ENCODE data around the gene POLD1.
"Not testable (repeated sequence)": the region's sequence is repeated elsewhere in the genome, so short reads cannot be mapped to it uniquely, and the experiment has no call there.

The POLD1 gene

DNA sequence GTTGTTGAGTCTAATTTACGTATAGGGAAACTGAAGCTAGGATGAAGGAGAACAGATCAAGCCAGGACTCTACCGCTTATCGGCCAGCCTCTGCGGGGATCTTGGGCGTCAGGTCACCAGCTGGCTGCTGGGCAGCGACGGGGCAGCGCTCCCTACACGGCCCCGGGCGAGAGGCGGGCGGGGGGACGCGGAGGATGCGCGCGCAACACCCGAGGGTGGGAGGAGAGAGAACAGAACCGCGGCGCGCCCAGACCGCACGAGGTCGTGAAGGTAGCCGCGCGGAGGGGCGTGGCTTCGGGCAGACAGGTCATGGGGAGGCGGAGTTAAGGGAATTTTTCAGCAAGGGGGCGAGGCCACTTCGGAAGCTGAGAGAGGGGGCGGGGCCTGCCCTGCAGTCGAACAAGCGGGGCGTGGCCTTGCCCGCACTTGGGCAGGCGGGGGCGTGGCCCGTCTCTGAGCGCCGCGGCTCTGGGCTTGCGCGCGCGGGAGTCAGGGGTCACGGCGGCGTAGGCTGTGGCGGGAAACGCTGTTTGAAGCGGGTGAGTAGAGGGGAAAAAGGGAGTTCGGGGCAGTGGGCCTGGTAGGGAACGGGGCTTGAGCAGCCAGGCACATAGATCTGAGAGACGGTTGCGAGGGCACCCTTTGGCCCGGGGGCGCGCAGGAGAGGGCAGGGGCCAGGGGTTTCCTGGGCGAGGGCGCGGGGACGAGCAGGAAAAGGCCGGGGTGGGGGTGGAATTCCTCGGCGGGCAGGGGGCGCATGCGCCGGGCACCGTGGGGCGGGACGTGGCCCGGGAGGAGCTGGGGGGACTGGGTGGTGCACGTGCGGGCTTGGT lies at the start of gene POLD1:
POLD1 (plus strand) TSS at position 496 of the 833 bp plus-strand sequence. CDS start 14,505 bp downstream, outside the sequence.
- FAIRE-seq = peak; percentile 90

DNA sequence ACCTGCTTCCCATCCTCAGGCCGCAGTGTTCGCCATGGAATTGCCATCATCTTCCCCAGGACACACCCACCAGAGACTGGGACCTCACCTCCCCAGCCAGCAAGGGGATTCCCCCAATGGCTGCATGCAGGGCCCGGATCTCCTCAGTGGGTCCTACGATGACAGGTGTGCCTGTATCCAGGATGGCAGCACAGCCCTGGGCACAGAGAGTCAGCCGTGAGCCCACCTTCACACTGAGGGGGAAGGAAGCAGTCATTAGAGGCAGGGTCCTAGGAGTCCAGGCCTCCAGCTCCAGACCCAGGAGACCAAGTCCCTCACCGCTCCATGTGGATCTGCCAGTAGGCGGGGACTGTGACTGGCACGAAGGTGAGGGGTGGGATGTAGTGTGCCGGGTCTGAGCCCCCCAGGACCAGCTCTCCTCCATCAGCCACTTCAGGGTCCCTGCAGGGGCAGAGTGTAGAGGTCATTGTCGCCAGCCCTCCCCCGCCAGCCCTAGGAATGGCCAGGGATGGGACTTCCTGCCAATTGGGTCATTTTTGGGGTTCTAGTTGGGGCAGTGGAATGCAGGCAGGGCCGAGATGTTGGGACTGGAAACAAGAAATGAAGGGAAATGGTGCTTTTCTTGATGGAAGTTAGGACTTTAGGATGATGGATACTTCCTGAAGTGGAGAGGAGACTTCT lies 49.3 kb upstream of the POLD1 start:
- no peak for FAIRE-seq

DNA sequence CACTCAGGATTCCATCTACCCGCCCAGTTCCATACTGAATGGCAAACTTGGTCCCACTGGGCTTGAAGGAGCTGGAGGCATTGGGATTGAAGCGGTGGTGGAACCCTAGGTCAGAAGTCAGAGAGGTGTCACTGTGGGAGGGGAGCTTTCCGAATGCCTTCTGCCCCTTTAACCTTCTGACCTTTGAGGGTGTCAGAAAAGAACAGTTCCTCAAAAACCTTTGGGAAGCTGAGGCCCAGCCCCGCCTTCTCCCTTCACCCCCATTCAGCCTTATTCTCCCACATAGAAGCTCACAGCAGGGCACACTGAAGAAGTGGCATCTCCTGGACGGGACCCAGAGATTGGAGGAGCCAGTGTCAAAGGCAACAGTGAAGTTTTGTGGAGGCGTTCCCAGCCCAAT lies 47.1 kb upstream of the POLD1 start:
- FAIRE-seq = not testable (repeated sequence)

DNA sequence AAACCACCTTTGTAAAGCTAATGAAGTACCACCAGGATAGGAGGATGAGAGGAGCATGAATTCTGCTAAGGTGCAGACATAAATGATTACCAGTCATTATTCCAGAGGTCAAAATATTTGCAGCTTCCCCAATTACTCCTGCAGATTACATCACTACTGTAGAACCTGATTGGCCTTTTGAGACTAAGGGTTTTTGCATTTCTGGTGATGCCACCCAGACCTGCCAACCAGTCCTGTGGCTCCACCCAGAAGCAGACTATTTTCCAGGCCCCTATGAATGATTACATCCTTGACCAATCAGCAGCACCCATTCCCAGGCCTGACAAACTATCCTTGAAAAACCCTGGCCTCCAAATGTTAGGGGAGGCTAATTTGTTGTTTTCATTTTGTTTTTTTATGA lies 43.8 kb upstream of the POLD1 start:
- FAIRE-seq = no peak

DNA sequence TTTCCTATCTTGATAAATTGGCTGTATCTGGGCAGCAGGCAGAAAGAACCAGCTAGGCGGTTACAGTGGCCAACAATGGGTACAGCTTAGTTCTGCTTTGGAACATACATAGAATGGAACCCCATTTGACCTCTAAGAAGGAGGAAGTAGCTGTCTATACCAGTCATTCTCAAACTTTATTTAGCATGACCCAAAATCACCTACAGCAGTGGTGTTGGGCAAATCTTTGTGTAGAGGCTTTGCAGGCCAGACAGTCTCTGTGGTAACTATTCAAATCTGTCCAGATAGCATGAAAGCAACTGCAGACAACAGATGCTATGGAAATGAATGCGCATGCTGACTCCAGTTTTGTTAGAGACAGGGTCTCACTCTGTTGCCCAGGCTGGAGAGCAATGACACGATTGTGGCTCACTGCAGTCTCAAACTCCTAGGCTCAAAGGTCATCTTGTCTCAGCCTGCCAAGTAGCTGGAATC lies 43.0 kb upstream of the POLD1 start:
- FAIRE-seq = no peak

DNA sequence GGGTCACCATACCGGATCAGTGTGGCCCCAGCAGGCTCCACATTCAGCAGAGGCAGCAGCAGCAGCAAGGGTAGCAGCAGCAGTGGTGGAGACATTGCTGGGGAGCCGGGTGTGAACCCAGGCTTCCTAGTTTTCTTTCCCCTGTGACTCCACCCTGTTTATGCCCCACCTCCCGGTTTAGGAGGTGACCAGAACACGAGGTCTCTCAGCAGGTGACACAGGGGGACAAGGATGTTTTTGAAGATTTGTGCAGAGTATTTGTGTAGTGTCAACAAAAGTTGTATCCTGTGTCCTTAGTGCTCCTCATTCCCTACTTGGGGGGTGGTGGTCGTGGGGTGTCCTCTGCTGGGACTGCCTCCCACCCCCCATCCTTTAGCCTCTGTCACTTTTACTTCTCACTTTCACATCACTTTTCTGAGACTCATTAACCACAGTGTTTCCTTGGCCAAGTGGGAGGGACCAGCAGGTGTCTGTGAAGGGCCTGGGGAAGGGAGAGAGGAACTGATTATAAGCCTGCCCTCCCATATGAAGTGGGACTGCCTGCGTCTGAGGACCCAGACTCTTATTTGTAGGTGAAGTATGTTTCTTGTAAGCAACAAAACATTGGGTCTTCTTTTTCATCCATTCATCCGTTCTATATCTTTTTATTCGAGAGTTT lies 39.4 kb upstream of the POLD1 start:
- no peak for FAIRE-seq

DNA sequence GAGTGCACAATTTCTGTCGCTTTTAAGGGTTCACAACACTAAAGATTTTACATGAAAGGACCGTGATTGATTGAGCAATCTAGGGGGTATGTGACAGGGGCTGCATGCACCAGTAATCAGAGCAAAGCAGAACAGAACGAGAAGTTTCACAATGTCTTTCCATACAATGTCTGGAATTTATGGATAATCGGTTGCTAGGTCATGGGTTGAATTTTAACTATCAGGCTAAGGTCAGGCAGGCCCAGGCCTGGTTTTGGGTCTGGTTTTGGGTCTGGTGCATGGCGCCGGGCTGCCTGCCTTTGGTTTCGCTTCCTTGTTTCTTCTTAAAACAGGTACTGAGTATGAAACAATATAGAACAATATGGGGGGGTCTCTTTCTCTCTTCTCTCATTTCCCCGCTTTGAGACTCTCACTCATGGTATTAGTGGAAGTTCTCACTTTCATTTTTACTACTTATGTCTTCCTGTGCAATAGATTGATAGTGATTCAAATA lies 37.0 kb upstream of the POLD1 start:
- FAIRE-seq = not testable (repeated sequence)

DNA sequence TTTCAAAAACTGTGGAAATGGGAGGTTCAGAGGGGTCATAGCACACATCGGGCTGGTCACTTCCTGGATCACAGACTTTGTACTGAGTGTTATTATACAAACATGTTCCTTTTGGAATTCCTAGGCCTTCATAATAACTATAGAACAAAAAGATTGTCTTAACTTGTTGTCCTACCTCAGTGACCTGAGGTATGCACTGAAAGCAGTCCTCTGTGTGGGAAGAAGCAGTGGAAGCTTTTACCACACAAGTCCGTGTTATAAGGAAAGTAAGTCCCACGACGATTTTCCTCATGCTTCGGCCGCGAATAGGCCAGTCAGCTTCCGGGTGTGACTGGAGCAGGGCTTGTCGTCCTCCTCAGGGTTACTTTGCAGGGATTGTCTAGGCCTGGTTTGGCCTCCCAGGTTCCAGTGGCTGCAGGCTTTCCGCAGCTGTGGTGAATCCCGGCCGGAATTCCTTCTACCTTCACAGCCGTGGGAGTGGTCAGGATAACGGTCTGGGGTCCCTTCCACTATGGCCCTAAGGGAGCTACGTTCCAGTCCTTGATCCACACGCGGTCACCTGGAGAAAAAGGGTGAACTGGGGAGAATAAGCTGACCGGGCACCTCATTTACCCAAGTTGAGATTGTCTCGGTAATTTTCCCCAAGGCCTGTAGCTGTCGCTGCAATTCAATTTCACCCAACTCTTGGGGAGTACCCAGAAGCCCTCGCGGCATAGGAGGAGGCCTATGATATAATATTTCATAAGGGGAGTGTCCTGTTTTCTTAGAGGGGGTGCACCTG lies 34.7 kb upstream of the POLD1 start:
- no peak for FAIRE-seq

DNA sequence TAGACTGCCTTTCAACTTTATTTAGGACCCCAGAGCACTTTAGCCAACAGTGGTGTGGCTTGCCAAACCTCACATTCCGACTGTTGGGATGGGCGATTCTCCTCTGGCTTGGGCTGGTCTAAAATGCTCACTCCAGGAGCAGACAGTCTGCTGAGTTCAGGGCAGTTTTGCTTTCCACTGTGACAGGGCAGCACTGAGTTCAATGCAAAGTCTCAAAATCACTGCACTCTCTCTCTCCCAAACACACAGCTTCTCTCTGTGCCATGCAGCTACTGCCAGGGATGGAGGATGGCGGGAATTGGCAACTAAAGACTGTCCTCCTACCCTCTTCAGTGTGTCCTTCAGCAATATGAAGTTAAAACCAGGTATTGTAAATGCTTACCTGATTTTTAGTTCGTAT lies 31.9 kb upstream of the POLD1 start:
- no peak for FAIRE-seq

DNA sequence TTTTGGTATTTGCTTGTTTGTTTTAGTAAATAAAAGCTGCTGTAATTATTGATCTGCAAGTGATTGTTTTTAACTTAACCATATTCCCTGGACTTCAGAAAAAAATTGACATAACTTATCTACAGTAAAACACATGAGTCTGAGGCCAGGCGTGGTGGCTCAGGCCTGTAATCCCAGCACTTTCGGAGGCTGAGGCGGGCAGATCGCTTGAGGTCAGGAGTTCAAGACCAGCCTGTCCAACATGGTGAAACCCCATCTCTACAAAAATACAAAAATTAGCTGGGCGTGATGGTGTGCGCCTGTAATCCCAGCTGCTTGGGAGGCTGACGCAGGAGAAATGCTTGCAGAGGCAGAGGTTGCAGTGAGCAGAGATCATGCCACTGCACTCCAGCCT lies 30.7 kb upstream of the POLD1 start:
- FAIRE-seq = not testable (repeated sequence)

DNA sequence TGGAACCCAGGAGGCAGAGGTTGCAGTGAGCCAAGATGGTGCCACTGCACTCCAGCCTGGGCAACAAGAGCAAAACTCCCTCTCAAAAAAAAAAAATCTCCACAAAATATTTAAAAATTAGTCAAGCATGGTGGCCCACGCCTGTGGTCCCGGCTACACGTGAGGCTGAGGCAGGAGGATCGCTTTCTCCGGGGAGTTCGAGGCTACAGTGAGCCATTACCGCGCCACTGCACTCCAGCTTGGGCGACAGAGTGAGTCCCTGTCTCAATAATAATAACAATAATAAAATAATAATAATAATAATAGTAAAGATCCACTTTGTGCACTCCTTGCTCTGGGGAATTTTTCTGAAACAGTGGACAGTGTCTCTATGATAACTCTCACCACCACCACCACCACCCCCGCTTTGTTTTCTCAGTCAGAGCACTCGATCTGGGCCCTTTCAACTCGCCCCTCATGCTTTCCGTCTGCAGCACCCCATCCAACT lies 27.4 kb upstream of the POLD1 start:
- FAIRE-seq = no peak

DNA sequence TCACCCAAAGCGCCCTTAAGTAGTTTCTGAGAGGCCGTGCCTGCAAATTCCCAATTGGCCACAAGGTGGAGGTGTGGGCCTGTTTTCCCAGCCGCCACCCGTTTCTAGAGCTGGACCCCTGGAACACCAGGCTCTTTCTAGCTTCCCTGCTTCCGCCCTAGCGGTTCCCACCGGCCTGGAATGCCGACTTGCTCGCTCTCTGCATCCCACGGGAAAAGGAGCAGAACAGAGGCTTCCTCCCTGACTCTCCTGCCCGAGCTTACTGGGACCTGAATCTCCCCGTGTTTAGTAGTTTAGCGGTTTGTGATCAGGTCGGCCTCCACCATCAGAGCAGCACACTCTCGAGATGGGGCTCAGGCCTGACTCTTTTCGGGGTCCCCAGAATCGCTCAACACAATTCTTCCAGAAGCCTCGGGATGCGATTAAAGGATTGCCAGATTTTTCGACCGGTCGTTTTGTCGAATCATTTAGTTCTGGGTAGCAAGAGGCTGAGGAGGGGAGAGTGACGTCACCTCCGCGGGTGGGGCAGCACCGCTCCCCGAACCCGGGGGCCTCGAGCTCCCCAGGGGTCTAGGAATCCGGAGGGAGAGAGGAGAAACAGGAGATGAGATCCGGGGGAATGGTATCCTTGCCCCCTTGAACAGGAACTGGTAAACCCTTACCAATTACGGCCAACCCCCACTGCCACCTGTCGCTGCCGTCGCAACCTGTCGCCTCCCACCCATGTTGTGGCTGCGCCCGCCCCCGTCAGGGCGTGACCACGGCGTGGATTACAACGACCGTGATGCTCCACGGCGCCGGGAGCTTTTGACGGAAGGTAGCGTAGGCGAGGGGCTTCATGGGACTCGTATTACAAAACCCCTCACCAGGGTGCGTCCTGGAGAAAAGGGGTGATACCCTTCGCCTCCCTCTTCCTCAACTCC lies 26.7 kb upstream of the POLD1 start:
- FAIRE-seq = no peak

DNA sequence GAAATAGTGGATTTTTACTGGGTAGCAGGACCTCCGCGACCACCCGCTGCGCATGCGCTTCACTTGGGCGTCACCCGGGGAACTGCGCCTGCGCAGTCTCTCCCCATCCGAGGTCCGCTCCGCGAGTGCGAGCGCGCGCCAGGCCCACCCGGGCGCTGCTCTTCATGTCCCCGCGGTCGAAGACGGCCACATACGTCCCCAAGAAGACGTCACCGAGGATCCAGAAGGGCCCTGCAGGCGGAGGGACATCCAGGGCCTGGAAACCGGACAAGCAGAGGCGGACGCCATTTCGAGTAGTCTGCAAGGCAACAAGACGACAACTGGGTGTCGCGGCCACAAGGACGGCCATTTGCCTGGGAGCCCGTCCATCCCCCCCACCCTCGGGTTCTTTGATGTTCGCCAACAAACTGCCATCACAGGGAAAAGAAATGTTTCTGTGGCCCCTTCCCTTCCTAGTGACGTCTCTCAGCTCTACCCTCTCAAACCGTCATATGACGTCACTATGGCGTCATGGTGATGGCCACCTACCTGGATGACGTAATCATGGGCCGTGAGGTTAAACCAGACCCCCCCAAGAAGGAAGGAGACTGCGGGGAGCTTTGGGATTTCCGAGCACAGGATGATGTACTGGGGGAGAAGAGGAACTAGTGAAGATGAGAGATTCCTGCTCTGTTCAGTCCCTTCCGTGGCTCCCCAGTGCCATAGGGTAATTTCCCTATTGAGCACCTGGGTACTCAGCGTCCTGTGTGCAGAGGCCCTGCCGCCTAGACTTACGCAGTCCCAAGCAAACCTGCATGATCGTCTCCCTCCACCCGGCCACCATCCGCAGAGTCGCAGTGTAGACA lies 25.4 kb upstream of the POLD1 start:
- no peak for FAIRE-seq

DNA sequence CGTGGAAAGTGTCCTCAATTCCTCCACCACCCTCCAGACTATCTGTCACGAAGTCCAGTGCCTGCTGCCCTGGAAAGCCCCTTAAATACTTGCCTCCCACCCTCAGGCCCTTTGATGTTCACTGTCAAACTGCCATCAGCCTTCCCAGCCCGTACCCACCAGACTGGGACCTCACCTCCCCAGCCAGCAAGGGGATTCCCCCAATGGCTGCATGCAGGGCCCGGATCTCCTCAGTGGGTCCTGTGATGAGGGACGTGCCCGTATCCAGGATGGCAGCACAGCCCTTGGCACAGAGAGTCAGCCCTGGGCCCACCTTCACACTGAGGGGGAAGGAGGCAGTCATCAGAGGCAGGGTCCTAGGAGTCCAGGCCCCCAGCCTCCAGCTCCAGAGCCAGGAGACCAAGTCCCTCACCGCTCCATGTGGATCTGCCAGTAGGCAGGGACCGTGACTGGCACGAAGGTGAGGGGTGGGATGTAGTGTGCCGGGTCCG lies 24.8 kb upstream of the POLD1 start:
- FAIRE-seq = no peak

DNA sequence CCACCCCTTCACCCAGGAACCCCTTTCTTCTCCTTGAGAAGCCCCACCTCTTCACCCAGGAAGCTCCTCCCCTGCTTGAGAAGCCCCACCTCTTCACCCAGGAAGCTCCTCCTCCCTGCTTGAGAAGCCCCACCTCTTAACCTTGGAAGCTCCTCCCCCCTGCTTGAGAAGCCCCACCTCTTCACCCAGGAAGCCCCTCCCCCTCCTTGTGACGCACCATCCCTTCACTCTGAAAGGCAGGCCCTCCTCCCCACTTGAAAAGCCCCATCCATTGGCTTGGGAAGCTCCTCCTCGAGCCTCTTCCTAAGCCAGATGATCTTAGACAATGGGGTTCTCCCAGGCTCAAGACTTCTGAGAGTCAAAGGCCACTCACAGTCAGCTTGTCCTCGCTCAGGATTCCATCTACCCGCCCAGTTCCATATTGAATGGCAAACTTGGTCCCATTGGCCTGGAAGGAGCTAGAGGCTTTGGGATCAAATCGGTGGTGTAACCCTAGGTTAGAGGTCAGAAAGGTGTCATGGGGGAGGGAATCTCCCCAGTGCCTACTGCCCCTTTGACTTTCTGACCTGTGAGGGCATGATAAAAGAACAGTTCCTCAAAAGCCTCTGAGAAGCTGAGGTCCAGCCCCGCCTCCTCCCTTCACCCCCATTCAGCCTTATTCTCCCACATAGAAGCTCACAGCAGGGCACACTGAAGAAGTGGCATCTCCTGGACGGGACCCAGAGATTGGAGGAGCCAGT lies 22.7 kb upstream of the POLD1 start:
- FAIRE-seq = no peak

DNA sequence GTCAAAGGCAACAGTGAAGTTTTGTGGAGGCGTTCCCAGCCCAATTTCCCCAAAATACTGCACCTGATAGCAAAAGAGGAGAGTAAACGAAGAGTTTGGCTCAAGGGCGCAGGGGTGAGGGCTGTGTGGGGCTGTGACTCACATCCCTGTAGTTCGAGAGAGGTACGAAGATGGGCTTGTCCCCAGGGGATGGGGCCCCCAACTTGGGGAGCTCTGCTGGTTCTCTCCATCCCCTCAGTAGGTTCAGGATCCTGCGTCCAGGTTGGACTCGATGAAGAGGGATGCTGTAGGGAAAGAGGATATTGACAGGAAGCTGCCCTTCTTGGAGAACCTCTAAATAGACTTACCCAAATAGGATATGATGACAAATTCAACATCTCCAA lies 22.1 kb upstream of the POLD1 start:
- no peak for FAIRE-seq

DNA sequence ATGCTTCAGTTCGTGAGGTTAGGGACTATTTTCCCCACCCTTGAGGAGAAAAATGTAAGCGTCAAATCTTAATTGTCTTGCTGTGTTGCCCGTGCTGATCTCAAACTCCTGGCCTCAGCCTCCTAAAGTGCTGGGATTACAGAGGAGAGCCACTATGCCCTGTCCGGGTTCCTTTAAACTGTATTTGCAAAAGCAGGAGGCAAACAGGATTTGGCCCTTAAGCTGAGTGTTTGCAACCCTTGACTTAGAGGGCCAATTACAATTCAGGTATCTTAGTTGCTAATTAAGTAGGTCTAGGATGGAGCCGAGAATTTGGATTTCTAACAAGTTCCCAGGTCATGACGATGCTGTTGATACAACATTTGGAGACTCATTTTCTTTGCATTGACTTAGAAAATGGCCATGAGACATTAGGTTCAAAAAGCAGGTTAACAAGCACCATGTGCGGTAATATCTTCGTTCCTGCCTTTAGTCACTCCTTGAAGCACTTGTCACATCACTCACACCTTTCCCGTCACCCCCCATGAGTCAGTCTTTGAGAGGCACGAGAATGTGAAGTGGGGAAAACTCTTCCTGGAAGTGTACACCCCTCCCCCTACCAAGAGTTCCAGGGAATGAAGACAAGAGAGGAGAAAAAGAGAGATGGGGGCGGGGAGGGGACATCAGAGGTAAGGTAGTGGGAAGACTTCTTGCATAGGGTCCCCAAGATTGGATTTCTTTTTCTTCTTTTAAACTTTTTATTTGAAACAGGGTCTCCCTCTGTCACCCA lies 21.3 kb upstream of the POLD1 start:
- no peak for FAIRE-seq

DNA sequence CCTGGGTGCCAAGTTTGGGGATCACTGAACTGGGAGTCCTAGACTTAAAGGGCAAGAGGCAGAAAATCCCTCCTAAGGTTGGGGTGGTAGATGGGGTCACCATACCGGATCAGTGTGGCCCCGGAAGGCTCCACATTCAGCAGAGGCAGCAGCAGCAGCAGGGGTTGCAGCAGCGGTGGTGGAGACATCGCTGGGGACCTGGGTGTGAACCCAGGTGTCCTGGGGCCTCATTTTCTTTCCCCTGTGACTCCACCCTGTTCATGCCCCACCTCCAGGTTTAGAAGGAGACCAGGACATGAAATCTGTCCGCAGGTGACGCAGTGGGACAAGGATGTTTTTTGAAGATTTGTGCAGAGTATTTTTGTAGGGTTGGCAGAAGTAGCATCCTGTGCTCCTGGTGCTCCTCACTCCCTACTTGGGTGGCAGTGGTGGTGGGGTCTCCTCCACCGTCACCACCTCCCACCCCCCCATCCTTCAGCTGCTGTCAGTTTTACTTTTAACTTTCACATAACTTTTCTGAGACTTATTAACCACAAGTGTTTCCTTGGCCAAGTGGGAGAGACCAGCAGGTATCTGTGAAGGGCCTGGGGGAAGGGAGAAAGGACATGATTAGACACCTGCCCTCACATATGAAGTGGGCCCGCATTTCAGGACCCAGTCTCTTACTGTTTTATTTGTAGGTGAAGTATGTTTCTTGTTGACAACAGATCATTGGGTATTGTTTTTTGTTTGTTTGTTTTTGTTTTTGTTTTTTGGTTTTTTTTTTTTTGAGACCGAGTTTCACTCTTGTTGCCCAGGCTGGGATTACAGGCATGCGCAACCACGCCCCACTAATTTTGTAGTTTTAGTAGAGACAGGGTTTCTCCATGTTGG lies 18.5 kb upstream of the POLD1 start, which contains the start of gene NAPSA:
NAPSA (minus strand) TSS at position 206 of the 873 bp plus-strand sequence; CDS start at position 188, 18 bp downstream.
- FAIRE-seq = no peak
